Sigmoid colon (tissue), 4 donors: ENCODE measurements around the gene HOXA11.
A peak's percentile ranks its signal among the peaks of the same experiment; 100 is the strongest.

Source experiments
- CTCF ChIP-seq, 4 experiments: fragments of 450-650 bp in 3 of 4; fragments of 200-600 bp in 1 of 4; IDR thresholded peaks; one replicate each; pipeline ENCODE4 v1.5.1; 2016 to 2019; ENCODE audit warnings: antibody characterized with exemption in 4 of 4, mild to moderate bottlenecking in 3 of 4, moderate library complexity in 2 of 4
- EP300 ChIP-seq, 4 donors: sonication (generic); formaldehyde crosslinking; IDR thresholded peaks; one replicate each; pipeline ENCODE4 v1.6.1; 2017; ENCODE audit warnings: antibody characterized with exemption in 4 of 4
- POLR2A ChIP-seq, 2 donors: fragments of 450-650 bp; IDR thresholded peaks; one replicate each; pipeline ENCODE4 v1.6.1; 2016; ENCODE audit warnings: antibody characterized with exemption in 2 of 2, mild to moderate bottlenecking in 2 of 2, moderate library complexity in 2 of 2
- POLR2AphosphoS5 ChIP-seq, 4 donors: sonication (generic); formaldehyde crosslinking; IDR thresholded peaks; one replicate each; pipeline ENCODE4 v1.6.1; 2017; ENCODE audit warnings: antibody characterized with exemption in 4 of 4

GRCh38 chr7:27196287-27196767 is 11.3 kb upstream of the HOXA11 start:
- peak in 3 of 4 experiments; percentile 58 to 81 (median 76) for TF ChIP-seq CTCF (IDR thresholded peaks at IDR 0.05)
- TF ChIP-seq POLR2A (IDR thresholded peaks at IDR 0.05): no peak
- TF ChIP-seq EP300 (IDR thresholded peaks at IDR 0.05): no peak
- TF ChIP-seq POLR2AphosphoS5 (IDR thresholded peaks at IDR 0.05): peak in 2 of 4 donors; percentile 32 to 53
